ENCODE data around the gene ENPP4.
A peak's percentile ranks its signal among the peaks of the same experiment; 100 is the strongest.

The ENPP4 gene

DNA sequence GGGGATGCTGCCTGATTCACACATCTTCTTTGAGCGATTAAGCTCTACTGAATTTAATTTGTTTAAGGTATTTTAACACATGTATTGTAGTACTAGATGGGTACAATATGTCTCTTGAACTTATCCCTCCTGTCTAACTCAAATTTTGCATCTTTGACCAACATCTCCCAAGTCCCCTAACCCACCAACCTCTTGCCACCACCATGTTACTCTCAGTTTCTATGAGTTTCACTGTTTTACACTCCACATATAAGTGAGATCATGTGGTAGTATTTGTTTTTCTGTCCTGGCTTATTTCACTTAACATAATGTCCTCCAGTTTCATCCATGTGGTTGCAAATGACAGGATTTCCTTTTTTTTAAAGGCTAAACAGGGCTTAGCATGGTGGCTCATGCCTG, 38.7 kb upstream of the ENPP4 start:
- POLR2A ChIA-PET, result no interaction called here
- Histone ChIP-seq H3K9me3 (ENCODE audit: control insufficient read depth, insufficient read depth, low read depth, low read length) (no peaks in the 10 kb centered on the region; the same call in 1 of the 2 replicates), H3K36me3 (ENCODE audit: control insufficient read depth in 2 of 2, insufficient read depth in 1 of 2, low read length in 2 of 2) (no peaks in the 10 kb centered on the region), H3K4me3 (ENCODE audit: low read depth, low read length) (no peak overlapping the region), H3K27ac (ENCODE audit: extremely low read depth, low read depth, low read length) (no peak overlapping the region), H3K4me1 (ENCODE audit: control insufficient read depth, insufficient read depth, low read length) (no peaks in the 10 kb centered on the region)
- TF ChIP-seq, protein P1, sequence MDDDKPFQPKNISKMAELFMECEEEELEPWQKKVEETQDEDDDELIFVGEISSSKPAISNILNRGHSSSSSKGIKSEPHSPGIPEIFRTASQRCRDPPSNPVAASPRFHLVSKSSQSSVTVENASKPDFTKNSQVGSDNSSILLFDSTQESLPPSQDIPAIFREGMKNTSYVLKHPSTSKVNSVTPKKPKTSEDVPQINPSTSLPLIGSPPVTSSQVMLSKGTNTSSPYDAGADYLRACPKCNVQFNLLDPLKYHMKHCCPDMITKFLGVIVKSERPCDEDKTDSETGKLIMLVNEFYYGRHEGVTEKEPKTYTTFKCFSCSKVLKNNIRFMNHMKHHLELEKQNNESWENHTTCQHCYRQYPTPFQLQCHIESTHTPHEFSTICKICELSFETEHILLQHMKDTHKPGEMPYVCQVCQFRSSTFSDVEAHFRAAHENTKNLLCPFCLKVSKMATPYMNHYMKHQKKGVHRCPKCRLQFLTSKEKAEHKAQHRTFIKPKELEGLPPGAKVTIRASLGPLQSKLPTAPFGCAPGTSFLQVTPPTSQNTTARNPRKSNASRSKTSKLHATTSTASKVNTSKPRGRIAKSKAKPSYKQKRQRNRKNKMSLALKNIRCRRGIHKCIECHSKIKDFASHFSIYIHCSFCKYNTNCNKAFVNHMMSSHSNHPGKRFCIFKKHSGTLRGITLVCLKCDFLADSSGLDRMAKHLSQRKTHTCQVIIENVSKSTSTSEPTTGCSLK (tag by site-specific recombination; IDR thresholded peaks at IDR 0.05), result no peak
- TF ChIP-seq IKZF3 (tag by site-specific recombination; IDR thresholded peaks at IDR 0.05) (no peak), FEZF1 (tag by site-specific recombination; IDR thresholded peaks at IDR 0.05) (no peak), ZNF350 (tag by site-specific recombination; IDR thresholded peaks at IDR 0.05) (no peak), ZNF146 (tag by site-specific recombination; IDR thresholded peaks at IDR 0.05) (no peak), GFI1B (tag by site-specific recombination; IDR thresholded peaks at IDR 0.05) (no peak), EGR2 (tag by site-specific recombination; IDR thresholded peaks at IDR 0.05; ENCODE audit: low read depth) (no peak), ZNF2 (tag by site-specific recombination; IDR thresholded peaks at IDR 0.05) (no peak)
- CTCF ChIA-PET, result interaction anchor here (0.6 to 2.5 kb wide), 36 partner anchors 9 to 1072 kb away, joined by 3 to 50 read pairs (median 5); partner anchors contain the start of genes ENPP4 and ENPP5

DNA sequence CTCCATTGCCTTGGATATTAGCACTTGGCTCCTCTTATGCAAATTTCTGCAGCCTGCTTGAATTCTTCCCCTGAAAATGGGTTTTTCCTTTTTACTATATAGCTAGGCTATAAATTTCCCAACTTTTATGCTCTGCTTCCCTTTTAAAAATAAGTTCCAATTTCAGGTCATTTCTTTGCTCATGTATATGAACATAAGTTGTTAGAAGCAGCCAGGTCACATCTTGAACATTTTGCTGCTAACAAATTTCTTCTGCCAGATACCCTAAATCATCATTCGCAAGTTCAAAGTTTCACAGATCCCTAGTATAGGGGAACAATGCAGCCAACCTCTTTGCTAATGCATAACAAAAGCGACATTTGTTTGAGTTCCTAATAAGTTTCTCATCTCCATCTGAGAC, 34.5 kb upstream of the ENPP4 start:
- ChIA-PET CTCF (interaction anchor here (0.6 kb wide), 1 partner anchor 323 kb away, joined by 6 read pairs; no protein-coding TSS in a partner anchor), POLR2A (no interaction called here)

DNA sequence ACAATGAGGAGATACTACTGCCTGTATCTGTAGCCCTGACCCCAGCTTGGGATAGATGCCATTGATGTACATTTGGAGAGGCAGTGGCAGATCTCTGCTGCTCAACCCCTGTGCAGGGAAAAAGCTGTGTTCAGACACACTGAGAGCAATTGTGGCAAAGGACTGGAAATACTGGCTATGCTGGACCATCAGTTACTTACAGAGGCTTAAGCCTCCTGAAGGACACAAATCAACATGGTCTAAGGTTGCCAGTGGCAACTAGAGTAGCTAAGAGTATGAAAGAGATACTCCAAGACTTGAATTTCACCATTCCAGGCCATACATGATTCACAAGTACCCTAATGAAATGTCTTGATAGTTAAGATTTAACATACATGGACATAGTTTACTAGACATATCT, 32.4 kb upstream of the ENPP4 start:
- TF ChIP-seq ZNF391 (tag by site-specific recombination; IDR thresholded peaks at IDR 0.05; ENCODE audit: borderline replicate concordance, low read depth) (no peak), ZNF112 (tag by site-specific recombination; IDR thresholded peaks at IDR 0.05) (no peak), ZNF623 (tag by site-specific recombination; IDR thresholded peaks at IDR 0.05) (no peak), ZNF223 (tag by site-specific recombination; IDR thresholded peaks at IDR 0.05) (no peak), ZSCAN30 (tag by site-specific recombination; IDR thresholded peaks at IDR 0.05) (no peak), ZNF549 (tag by site-specific recombination; IDR thresholded peaks at IDR 0.05) (no peak), ZNF843 (tag by site-specific recombination; IDR thresholded peaks at IDR 0.05) (no peak), ZNF792 (tag by site-specific recombination; IDR thresholded peaks at IDR 0.05) (no peak), ZNF558 (tag by site-specific recombination; IDR thresholded peaks at IDR 0.05) (no peak)
- TF ChIP-seq, protein P2, sequence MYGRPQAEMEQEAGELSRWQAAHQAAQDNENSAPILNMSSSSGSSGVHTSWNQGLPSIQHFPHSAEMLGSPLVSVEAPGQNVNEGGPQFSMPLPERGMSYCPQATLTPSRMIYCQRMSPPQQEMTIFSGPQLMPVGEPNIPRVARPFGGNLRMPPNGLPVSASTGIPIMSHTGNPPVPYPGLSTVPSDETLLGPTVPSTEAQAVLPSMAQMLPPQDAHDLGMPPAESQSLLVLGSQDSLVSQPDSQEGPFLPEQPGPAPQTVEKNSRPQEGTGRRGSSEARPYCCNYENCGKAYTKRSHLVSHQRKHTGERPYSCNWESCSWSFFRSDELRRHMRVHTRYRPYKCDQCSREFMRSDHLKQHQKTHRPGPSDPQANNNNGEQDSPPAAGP (tag by site-specific recombination; IDR thresholded peaks at IDR 0.05), result no peak
- TF ChIP-seq, protein P3, sequence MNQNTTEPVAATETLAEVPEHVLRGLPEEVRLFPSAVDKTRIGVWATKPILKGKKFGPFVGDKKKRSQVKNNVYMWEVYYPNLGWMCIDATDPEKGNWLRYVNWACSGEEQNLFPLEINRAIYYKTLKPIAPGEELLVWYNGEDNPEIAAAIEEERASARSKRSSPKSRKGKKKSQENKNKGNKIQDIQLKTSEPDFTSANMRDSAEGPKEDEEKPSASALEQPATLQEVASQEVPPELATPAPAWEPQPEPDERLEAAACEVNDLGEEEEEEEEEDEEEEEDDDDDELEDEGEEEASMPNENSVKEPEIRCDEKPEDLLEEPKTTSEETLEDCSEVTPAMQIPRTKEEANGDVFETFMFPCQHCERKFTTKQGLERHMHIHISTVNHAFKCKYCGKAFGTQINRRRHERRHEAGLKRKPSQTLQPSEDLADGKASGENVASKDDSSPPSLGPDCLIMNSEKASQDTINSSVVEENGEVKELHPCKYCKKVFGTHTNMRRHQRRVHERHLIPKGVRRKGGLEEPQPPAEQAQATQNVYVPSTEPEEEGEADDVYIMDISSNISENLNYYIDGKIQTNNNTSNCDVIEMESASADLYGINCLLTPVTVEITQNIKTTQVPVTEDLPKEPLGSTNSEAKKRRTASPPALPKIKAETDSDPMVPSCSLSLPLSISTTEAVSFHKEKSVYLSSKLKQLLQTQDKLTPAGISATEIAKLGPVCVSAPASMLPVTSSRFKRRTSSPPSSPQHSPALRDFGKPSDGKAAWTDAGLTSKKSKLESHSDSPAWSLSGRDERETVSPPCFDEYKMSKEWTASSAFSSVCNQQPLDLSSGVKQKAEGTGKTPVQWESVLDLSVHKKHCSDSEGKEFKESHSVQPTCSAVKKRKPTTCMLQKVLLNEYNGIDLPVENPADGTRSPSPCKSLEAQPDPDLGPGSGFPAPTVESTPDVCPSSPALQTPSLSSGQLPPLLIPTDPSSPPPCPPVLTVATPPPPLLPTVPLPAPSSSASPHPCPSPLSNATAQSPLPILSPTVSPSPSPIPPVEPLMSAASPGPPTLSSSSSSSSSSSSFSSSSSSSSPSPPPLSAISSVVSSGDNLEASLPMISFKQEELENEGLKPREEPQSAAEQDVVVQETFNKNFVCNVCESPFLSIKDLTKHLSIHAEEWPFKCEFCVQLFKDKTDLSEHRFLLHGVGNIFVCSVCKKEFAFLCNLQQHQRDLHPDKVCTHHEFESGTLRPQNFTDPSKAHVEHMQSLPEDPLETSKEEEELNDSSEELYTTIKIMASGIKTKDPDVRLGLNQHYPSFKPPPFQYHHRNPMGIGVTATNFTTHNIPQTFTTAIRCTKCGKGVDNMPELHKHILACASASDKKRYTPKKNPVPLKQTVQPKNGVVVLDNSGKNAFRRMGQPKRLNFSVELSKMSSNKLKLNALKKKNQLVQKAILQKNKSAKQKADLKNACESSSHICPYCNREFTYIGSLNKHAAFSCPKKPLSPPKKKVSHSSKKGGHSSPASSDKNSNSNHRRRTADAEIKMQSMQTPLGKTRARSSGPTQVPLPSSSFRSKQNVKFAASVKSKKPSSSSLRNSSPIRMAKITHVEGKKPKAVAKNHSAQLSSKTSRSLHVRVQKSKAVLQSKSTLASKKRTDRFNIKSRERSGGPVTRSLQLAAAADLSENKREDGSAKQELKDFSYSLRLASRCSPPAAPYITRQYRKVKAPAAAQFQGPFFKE (tag by site-specific recombination; IDR thresholded peaks at IDR 0.05; ENCODE audit: borderline replicate concordance), result no peak
- Histone ChIP-seq H3K4me1 (ENCODE audit: control insufficient read depth, insufficient read depth, low read length) (no peaks in the 10 kb centered on the region; the same call in 1 of the 2 replicates), H3K36me3 (ENCODE audit: control insufficient read depth in 2 of 2, insufficient read depth in 1 of 2, low read length in 2 of 2) (no peaks in the 10 kb centered on the region), H3K27ac (ENCODE audit: extremely low read depth, low read depth, low read length) (no peak overlapping the region), H3K9me3 (ENCODE audit: control insufficient read depth, insufficient read depth, low read depth, low read length) (no peaks in the 10 kb centered on the region; the same call in 1 of the 2 replicates), H3K4me3 (ENCODE audit: low read depth, low read length) (no peak overlapping the region)
- ChIA-PET CTCF (interaction anchor here (1.3 kb wide), 1 partner anchor 10 kb away, joined by 3 read pairs; no protein-coding TSS in a partner anchor), POLR2A (no interaction called here)

More for the DNA sequence above, 34.5 kb upstream of the ENPP4 start:
- no peaks in the 10 kb centered on the region for H3K36me3 ChIP-seq (ENCODE audit: control insufficient read depth in 2 of 2, insufficient read depth in 1 of 2, low read length in 2 of 2)
- no peaks in the 10 kb centered on the region; the same call in 1 of the 2 replicates for H3K9me3 ChIP-seq (ENCODE audit: control insufficient read depth, insufficient read depth, low read depth, low read length)
- no peak overlapping the region for H3K27ac ChIP-seq (ENCODE audit: extremely low read depth, low read depth, low read length)
- TF ChIP-seq GLIS2 (tag by site-specific recombination; IDR thresholded peaks at IDR 0.05) (no peak), ZNF610 (tag by site-specific recombination; IDR thresholded peaks at IDR 0.05; ENCODE audit: borderline replicate concordance) (no peak), SETDB1 (IDR thresholded peaks at IDR 0.05; ENCODE audit: insufficient read length, low read length) (peak; percentile 61)
- no peaks in the 10 kb centered on the region; the same call in 1 of the 2 replicates for H3K4me1 ChIP-seq (ENCODE audit: control insufficient read depth, insufficient read depth, low read length)
- no peak overlapping the region for H3K4me3 ChIP-seq (ENCODE audit: low read depth, low read length)
